NB4 (cell line): ENCODE results near the gene LONP2.

Experiments used
- CTCF ChIP-seq: IDR thresholded peaks from one replicate; pipeline ENCODE4 v1.5.1; 2012; ENCODE audit warnings: low read depth, low read length
- POLR2A ChIP-seq: IDR thresholded peaks from 2 replicates; pipeline ENCODE4 v1.6.1; 2011; ENCODE audit warnings: mild to moderate bottlenecking; ENCODE audit not compliant: insufficient read length; ENCODE audit errors: extremely low read depth
- TF ChIP-seq, protein P1 (sequence below): IDR thresholded peaks from 2 replicates; pipeline ENCODE4 v1.6.1; 2011; ENCODE audit warnings: low read depth, low read length

- TF ChIP-seq CTCF (no peak), POLR2A (no peak)
- TF ChIP-seq, protein P1, sequence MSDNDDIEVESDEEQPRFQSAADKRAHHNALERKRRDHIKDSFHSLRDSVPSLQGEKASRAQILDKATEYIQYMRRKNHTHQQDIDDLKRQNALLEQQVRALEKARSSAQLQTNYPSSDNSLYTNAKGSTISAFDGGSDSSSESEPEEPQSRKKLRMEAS, result no peak
Measured at GRCh38 chr16:48252013-48252412, 7.9 kb downstream of the LONP2 start.
